ENCODE results near the gene METTL4. TPM values are rescaled to one million over a fixed set of nuclear protein-coding genes. Genes with fewer than 3 reads are reported as not detected.

The METTL4 gene
- total and polyA plus RNA-seq, 2 of the 8 experiments (the other 6 are each of a cell fraction or from before 2014, with no cell fraction given): 8.5 to 11.5 TPM

- TF ChIP-seq ATF3 (IDR thresholded peaks at IDR 0.05; ENCODE audit: insufficient read depth, low read depth, low read length) (no peak), RXRA (IDR thresholded peaks at IDR 0.05; ENCODE audit: insufficient read depth, low read depth, low read length) (no peak), ASH2L (IDR thresholded peaks at IDR 0.05; ENCODE audit: low read length) (no peak)
Measured at GRCh38 chr18:2536063-2536462, 35.2 kb downstream of the METTL4 start (continued).

All from H1 (cell line).